ENCODE measurements around the gene APBB2.

APBB2 gene

DNA sequence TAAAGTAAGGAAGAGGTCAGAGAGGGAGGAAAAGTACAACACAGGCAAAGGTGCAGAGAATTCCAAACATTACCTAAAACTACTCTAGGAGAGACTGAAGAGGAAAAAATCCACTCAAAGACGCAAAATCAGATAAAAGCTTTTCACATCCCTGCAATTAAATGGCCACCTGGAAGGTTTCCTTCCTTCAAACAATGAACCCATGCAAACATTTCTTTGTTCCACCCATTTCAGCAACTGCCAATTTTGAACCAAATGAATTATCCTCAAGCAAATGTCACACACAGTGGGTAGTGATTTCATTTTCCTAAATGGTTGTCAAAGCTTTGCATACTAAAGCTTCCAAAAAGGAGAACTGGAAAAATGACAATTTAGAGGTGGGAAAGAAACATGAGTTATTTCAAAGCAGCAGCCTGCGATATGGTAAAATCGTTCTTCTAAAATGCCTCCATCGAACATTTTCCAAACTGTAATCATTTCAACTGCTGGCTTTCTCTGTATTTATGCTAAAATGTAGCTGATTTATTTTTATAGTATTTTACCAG, 45.0 kb downstream of the APBB2 start:
- H3K4me3 ChIP-seq (ENCODE audit: low read length): no peak overlapping the region
- H3K27ac ChIP-seq (ENCODE audit: low read depth, low read length): no peak overlapping the region

GRCh38 chr4:41167191-41167590, 47.2 kb downstream of the APBB2 start:
- H3K9me2 ChIP-seq (replicated peaks; ENCODE audit: control insufficient read depth, low read length): no peaks in the 10 kb centered on the region
- H3K27me3 ChIP-seq (ENCODE audit: control insufficient read depth, low read length): no peaks in the 10 kb centered on the region
- H3K27ac ChIP-seq (ENCODE audit: low read depth, low read length): no peak overlapping the region
- TF ChIP-seq EZH2phosphoT487 (IDR thresholded peaks at IDR 0.05; ENCODE audit: borderline replicate concordance, low read length): no peak
- TF ChIP-seq, protein P1, sequence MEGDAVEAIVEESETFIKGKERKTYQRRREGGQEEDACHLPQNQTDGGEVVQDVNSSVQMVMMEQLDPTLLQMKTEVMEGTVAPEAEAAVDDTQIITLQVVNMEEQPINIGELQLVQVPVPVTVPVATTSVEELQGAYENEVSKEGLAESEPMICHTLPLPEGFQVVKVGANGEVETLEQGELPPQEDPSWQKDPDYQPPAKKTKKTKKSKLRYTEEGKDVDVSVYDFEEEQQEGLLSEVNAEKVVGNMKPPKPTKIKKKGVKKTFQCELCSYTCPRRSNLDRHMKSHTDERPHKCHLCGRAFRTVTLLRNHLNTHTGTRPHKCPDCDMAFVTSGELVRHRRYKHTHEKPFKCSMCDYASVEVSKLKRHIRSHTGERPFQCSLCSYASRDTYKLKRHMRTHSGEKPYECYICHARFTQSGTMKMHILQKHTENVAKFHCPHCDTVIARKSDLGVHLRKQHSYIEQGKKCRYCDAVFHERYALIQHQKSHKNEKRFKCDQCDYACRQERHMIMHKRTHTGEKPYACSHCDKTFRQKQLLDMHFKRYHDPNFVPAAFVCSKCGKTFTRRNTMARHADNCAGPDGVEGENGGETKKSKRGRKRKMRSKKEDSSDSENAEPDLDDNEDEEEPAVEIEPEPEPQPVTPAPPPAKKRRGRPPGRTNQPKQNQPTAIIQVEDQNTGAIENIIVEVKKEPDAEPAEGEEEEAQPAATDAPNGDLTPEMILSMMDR (IDR thresholded peaks at IDR 0.05; ENCODE audit: low read depth, low read length, poor library complexity, severe bottlenecking): no peak
- peaks cover 75% of the 10 kb centered on the region for H3K79me2 ChIP-seq (ENCODE audit: control insufficient read depth, low read length)
- no peak overlapping the region for H3K4me2 ChIP-seq (ENCODE audit: low read length)
- H3K36me3 ChIP-seq (ENCODE audit: control insufficient read depth, low read length): no peaks in the 10 kb centered on the region
- no peaks in the 10 kb centered on the region for H3K9me3 ChIP-seq (ENCODE audit: control insufficient read depth, insufficient read depth, low read length)
- no peak overlapping the region for H3K4me3 ChIP-seq (ENCODE audit: low read length)
- no peaks in the 10 kb centered on the region for H3F3A ChIP-seq (ENCODE audit: control insufficient read depth, insufficient read depth)
- H3K4me1 ChIP-seq (ENCODE audit: control insufficient read depth, low read length): peaks cover 10% of the 10 kb centered on the region
- no peaks in the 10 kb centered on the region for H4K20me1 ChIP-seq (ENCODE audit: control insufficient read depth, insufficient read depth, low read depth, low read length)

More for the DNA sequence above, 45.0 kb downstream of the APBB2 start:
- no peaks in the 10 kb centered on the region for H3K9me2 ChIP-seq (replicated peaks; ENCODE audit: control insufficient read depth, low read length)
- TF ChIP-seq EZH2phosphoT487 (IDR thresholded peaks at IDR 0.05; ENCODE audit: borderline replicate concordance, low read length): no peak
- TF ChIP-seq, protein P1 (IDR thresholded peaks at IDR 0.05; ENCODE audit: low read depth, low read length, poor library complexity, severe bottlenecking): no peak
- H3K9me3 ChIP-seq (ENCODE audit: control insufficient read depth, insufficient read depth, low read length): no peaks in the 10 kb centered on the region; the same call in 1 of the 2 replicates
- peaks cover 2% of the 10 kb centered on the region; the same call in 1 of the 2 replicates for H3K36me3 ChIP-seq (ENCODE audit: control insufficient read depth, low read length)
- H3K4me2 ChIP-seq (ENCODE audit: low read length): no peak overlapping the region
- H4K20me1 ChIP-seq (ENCODE audit: control insufficient read depth, insufficient read depth, low read depth, low read length): no peaks in the 10 kb centered on the region
- H3F3A ChIP-seq (ENCODE audit: control insufficient read depth, insufficient read depth): no peaks in the 10 kb centered on the region
- H3K79me2 ChIP-seq (ENCODE audit: control insufficient read depth, low read length): peaks cover 79% of the 10 kb centered on the region
- no peaks in the 10 kb centered on the region for H3K27me3 ChIP-seq (ENCODE audit: control insufficient read depth, low read length)
- H3K4me1 ChIP-seq (ENCODE audit: control insufficient read depth, low read length): peaks cover 31% of the 10 kb centered on the region

- no peak overlapping the region for H3K4me2 ChIP-seq (ENCODE audit: low read length)
- no peaks in the 10 kb centered on the region for H3K36me3 ChIP-seq (ENCODE audit: control insufficient read depth, low read length)
These were observed 49.9 kb downstream of the APBB2 start for GRCh38 chr4:41164405-41164804.

More at GRCh38 chr4:41164405-41164804, 49.9 kb downstream of the APBB2 start:
- H3K9me3 ChIP-seq (ENCODE audit: control insufficient read depth, insufficient read depth, low read length): no peaks in the 10 kb centered on the region
- no peak overlapping the region for H3K4me3 ChIP-seq (ENCODE audit: low read length)
- H3F3A ChIP-seq (ENCODE audit: control insufficient read depth, insufficient read depth): no peaks in the 10 kb centered on the region
- H3K27ac ChIP-seq (ENCODE audit: low read depth, low read length): no peak overlapping the region
- peaks cover 76% of the 10 kb centered on the region for H3K79me2 ChIP-seq (ENCODE audit: control insufficient read depth, low read length)
- no peaks in the 10 kb centered on the region for H3K27me3 ChIP-seq (ENCODE audit: control insufficient read depth, low read length)
- H4K20me1 ChIP-seq (ENCODE audit: control insufficient read depth, insufficient read depth, low read depth, low read length): no peaks in the 10 kb centered on the region
- H3K4me1 ChIP-seq (ENCODE audit: control insufficient read depth, low read length): no peaks in the 10 kb centered on the region
- no peaks in the 10 kb centered on the region for H3K9me2 ChIP-seq (replicated peaks; ENCODE audit: control insufficient read depth, low read length)
- no peak for TF ChIP-seq EZH2phosphoT487 (IDR thresholded peaks at IDR 0.05; ENCODE audit: borderline replicate concordance, low read length)
- TF ChIP-seq, protein P1 (IDR thresholded peaks at IDR 0.05; ENCODE audit: low read depth, low read length, poor library complexity, severe bottlenecking): no peak

All from DOHH2 (cell line).